ENCODE results near the gene MPRIP. TPM values are rescaled to one million over a fixed set of nuclear protein-coding genes. Genes with fewer than 3 reads are reported as not detected.

Gene MPRIP
- polyA plus RNA-seq, 1 donor (not counting 4 experiments of a cell fraction or from before 2014, with no cell fraction given): 113 TPM

- Histone ChIP-seq H3K36me3 (ENCODE audit: control insufficient read depth in 2 of 2, extremely low read depth in 1 of 2, insufficient read depth in 2 of 2, low read length in 2 of 2) (peaks cover 25 to 52% of the 10 kb centered on the region in 2 experiments), H3K9ac (ENCODE audit: control insufficient read depth, extremely low read depth, insufficient read depth, low read length) (no peak overlapping the region), H2AFZ (ENCODE audit: control insufficient read depth, low read length) (no peak overlapping the region), H3K79me2 (ENCODE audit: control insufficient read depth, insufficient read depth, low read length) (no peaks in the 10 kb centered on the region), H3K27ac (ENCODE audit: control insufficient read depth, insufficient read depth, low read length) (no peak overlapping the region), H3K9me1 (ENCODE audit: control insufficient read depth, extremely low read depth, insufficient read depth, low read length) (no peaks in the 10 kb centered on the region), H3K4me3 (ENCODE audit: control insufficient read depth in 2 of 3, extremely low read depth in 1 of 3, insufficient read depth in 2 of 3, low read depth in 1 of 3, low read length in 3 of 3) (no peak overlapping the region), H3K9me3 (ENCODE audit: control insufficient read depth, low read depth, low read length) (no peaks in the 10 kb centered on the region), H4K20me1 (ENCODE audit: control insufficient read depth, extremely low read depth, insufficient read depth, low read length) (no peaks in the 10 kb centered on the region), H3K4me1 (ENCODE audit: control insufficient read depth, extremely low read depth, insufficient read depth, low read length) (no peaks in the 10 kb centered on the region), H3K4me2 (ENCODE audit: control insufficient read depth, extremely low read depth, insufficient read depth, low read depth, low read length) (no peak overlapping the region), H3K27me3 (ENCODE audit: control insufficient read depth, extremely low read depth, insufficient read depth, low read length) (no peaks in the 10 kb centered on the region)
- dilution Hi-C loops (cut with MboI; ENCODE audit: extremely low pct_ligation_motif_present, low sequenced_read_pairs): no loop called here
- DNase-seq (ENCODE audit: low read depth, low spot score) (no peak), FAIRE-seq (no peak)
- TF ChIP-seq EZH2 (IDR thresholded peaks at IDR 0.05; ENCODE audit: low read length): no peak
- TF ChIP-seq CTCF (optimal IDR thresholded peaks at IDR 0.05 in 1 of 3, IDR thresholded peaks at IDR 0.05 in 1 of 3, conservative IDR thresholded peaks at IDR 0.05 in 1 of 3; ENCODE audit: extremely low read depth in 1 of 3, insufficient read depth in 2 of 3, low read length in 3 of 3): no peak
These were observed 171.5 kb downstream of the MPRIP start for GRCh38 chr17:17213775-17214174.

- DNase-seq (ENCODE audit: low read depth, low spot score) (no peak), FAIRE-seq (no peak)
- H3K27me3 ChIP-seq (ENCODE audit: control insufficient read depth, extremely low read depth, insufficient read depth, low read length): no peaks in the 10 kb centered on the region
- H3K27ac ChIP-seq (ENCODE audit: control insufficient read depth, insufficient read depth, low read length): no peak overlapping the region
- H3K9me3 ChIP-seq (ENCODE audit: control insufficient read depth, low read depth, low read length): no peaks in the 10 kb centered on the region
- no peak overlapping the region for H3K9ac ChIP-seq (ENCODE audit: control insufficient read depth, extremely low read depth, insufficient read depth, low read length)
- H2AFZ ChIP-seq (ENCODE audit: control insufficient read depth, low read length): no peak overlapping the region
- no peaks in the 10 kb centered on the region for H3K4me1 ChIP-seq (ENCODE audit: control insufficient read depth, extremely low read depth, insufficient read depth, low read length)
- no peak overlapping the region for H3K4me2 ChIP-seq (ENCODE audit: control insufficient read depth, extremely low read depth, insufficient read depth, low read depth, low read length)
- H4K20me1 ChIP-seq (ENCODE audit: control insufficient read depth, extremely low read depth, insufficient read depth, low read length): no peaks in the 10 kb centered on the region
- peaks cover 26 to 57% of the 10 kb centered on the region in 2 experiments for H3K36me3 ChIP-seq (ENCODE audit: control insufficient read depth in 2 of 2, extremely low read depth in 1 of 2, insufficient read depth in 2 of 2, low read length in 2 of 2)
- no peaks in the 10 kb centered on the region for H3K79me2 ChIP-seq (ENCODE audit: control insufficient read depth, insufficient read depth, low read length)
- no peaks in the 10 kb centered on the region for H3K9me1 ChIP-seq (ENCODE audit: control insufficient read depth, extremely low read depth, insufficient read depth, low read length)
- dilution Hi-C loops (cut with MboI; ENCODE audit: extremely low pct_ligation_motif_present, low sequenced_read_pairs): no loop called here
- H3K4me3 ChIP-seq (ENCODE audit: control insufficient read depth in 2 of 3, extremely low read depth in 1 of 3, insufficient read depth in 2 of 3, low read depth in 1 of 3, low read length in 3 of 3): no peak overlapping the region
- no peak for TF ChIP-seq CTCF (optimal IDR thresholded peaks at IDR 0.05 in 1 of 3, IDR thresholded peaks at IDR 0.05 in 1 of 3, conservative IDR thresholded peaks at IDR 0.05 in 1 of 3; ENCODE audit: extremely low read depth in 1 of 3, insufficient read depth in 2 of 3, low read length in 3 of 3)
These were observed 172.6 kb downstream of the MPRIP start for GRCh38 chr17:17214646-17215436.
